Spinal cord (tissue), 10 donors: Measurements from ENCODE around the gene RGS19. TPM values are rescaled to one million over a fixed set of nuclear protein-coding genes. Genes with fewer than 3 reads are reported as not detected.
A peak's percentile ranks its signal among the peaks of the same experiment; 100 is the strongest.

Experiments
- DNase-seq, 6 donors: peaks; one replicate each; pipeline versions ENCODE4 v3.0.0 to v3.0.0-alpha.2; 2013 to 2015; ENCODE audit warnings: low spot score in 6 of 6, low read depth in 4 of 6
- H3K27ac ChIP-seq: one replicate; pipeline ENCODE4 v1.5.1; 2013; ENCODE audit warnings: low read depth, low read length, control low read depth
- H3K27me3 ChIP-seq: one replicate; pipeline ENCODE4 v1.6.1; 2013; ENCODE audit warnings: low read length; ENCODE audit not compliant: control insufficient read depth, insufficient read depth
- H3K36me3 ChIP-seq: one replicate; pipeline ENCODE4 v1.6.1; 2013; ENCODE audit warnings: low read length; ENCODE audit not compliant: control insufficient read depth, insufficient read depth
- H3K4me1 ChIP-seq: one replicate; pipeline ENCODE4 v1.6.1; 2013; ENCODE audit warnings: low read length; ENCODE audit not compliant: control insufficient read depth, insufficient read depth
- H3K4me3 ChIP-seq: one replicate; pipeline ENCODE4 v1.5.1; 2013; ENCODE audit warnings: low read depth, low read length, control low read depth
- H3K9me3 ChIP-seq: one replicate; pipeline ENCODE4 v1.6.1; 2013; ENCODE audit warnings: low read length; ENCODE audit not compliant: control insufficient read depth, insufficient read depth
- WGBS: methylation state at CpG from one replicate; pipeline ENCODE4 v1.1.5; 2013; ENCODE audit warnings: missing lambda C conversion rate; ENCODE audit not compliant: insufficient coverage; 5-methylcytosine and 5-hydroxymethylcytosine counted together
- polyA plus RNA-seq, 2 donors: library from polyadenylated mRNA; unstranded; fragments of 120-200 nt; gene quantifications; one replicate each; pipeline ENCODE4 v1.2.1, GENCODE V29; 2013; ENCODE audit not compliant: insufficient read length in 2 of 2
- total RNA-seq, 2 donors: library from RNA; depleted of rRNA in 1 of 2; stranded (reverse); fragments of 120-200 nt in 1 of 2; fragments of >200 nt in 1 of 2; gene quantifications; one replicate each; pipeline versions ENCODE4 v1.2.3 to v1.2.4, GENCODE V29; 2013 to 2014
- donor health status: healthy.

Gene RGS19
- total and polyA plus RNA-seq, 4 donors = 10.7 to 21.5 (median 17.4) TPM

GRCh38 chr20:64056889-64057627 is 22.3 kb downstream of the RGS19 start:
- Histone ChIP-seq H3K27ac (no peak overlapping the region), H3K4me1 (peaks cover 46% of the 10 kb centered on the region), H3K9me3 (no peaks in the 10 kb centered on the region), H3K36me3 (no peaks in the 10 kb centered on the region), H3K27me3 (peaks cover 17% of the 10 kb centered on the region), H3K4me3 (no peak overlapping the region)
- no peak for DNase-seq
- WGBS = 51% methylated on average over 37 of the region's 39 CpGs

GRCh38 chr20:64056639-64056888 is 22.8 kb downstream of the RGS19 start:
- H3K4me3 ChIP-seq = no peak overlapping the region
- H3K9me3 ChIP-seq = no peaks in the 10 kb centered on the region
- peaks cover 20% of the 10 kb centered on the region for H3K27me3 ChIP-seq
- peaks cover 46% of the 10 kb centered on the region for H3K4me1 ChIP-seq
- H3K27ac ChIP-seq = no peak overlapping the region
- 51% methylated on average over 7 of the region's 7 CpGs for WGBS
- H3K36me3 ChIP-seq = no peaks in the 10 kb centered on the region
- no peak for DNase-seq

- H3K27ac ChIP-seq = peak overlapping the region; percentile 15
- H3K4me1 ChIP-seq = peaks cover 50% of the 10 kb centered on the region
- no peaks in the 10 kb centered on the region for H3K9me3 ChIP-seq
- no peak for DNase-seq
- H3K27me3 ChIP-seq = peaks cover 25% of the 10 kb centered on the region
- no peak overlapping the region for H3K4me3 ChIP-seq
- 53% methylated on average over 22 of the region's 22 CpGs for WGBS
- no peaks in the 10 kb centered on the region for H3K36me3 ChIP-seq
Measured at GRCh38 chr20:64055893-64056638, 23.3 kb downstream of the RGS19 start.

GRCh38 chr20:64055396-64055892 is 23.9 kb downstream of the RGS19 start:
- Histone ChIP-seq H3K4me3 (no peak overlapping the region), H3K4me1 (peaks cover 54% of the 10 kb centered on the region), H3K27ac (peak overlapping the region; percentile 15), H3K9me3 (no peaks in the 10 kb centered on the region), H3K36me3 (no peaks in the 10 kb centered on the region), H3K27me3 (peaks cover 31% of the 10 kb centered on the region)
- DNase-seq = no peak
- 61% methylated on average over 9 of the region's 9 CpGs for WGBS

GRCh38 chr20:64053841-64054661 is 25.3 kb downstream of the RGS19 start:
- peak in 1 of 6 donors; percentile 53 for DNase-seq
- WGBS = 34% methylated on average over 13 of the region's 17 CpGs
- Histone ChIP-seq H3K4me3 (no peak overlapping the region), H3K36me3 (no peaks in the 10 kb centered on the region), H3K27ac (peak overlapping the region; percentile 45), H3K27me3 (peaks cover 39% of the 10 kb centered on the region), H3K4me1 (peaks cover 62% of the 10 kb centered on the region), H3K9me3 (no peaks in the 10 kb centered on the region)

GRCh38 chr20:64052987-64053840 is 26.1 kb downstream of the RGS19 start:
- 75% methylated on average over 33 of the region's 33 CpGs for WGBS
- DNase-seq = no peak
- Histone ChIP-seq H3K4me3 (no peak overlapping the region), H3K4me1 (peaks cover 62% of the 10 kb centered on the region), H3K36me3 (no peaks in the 10 kb centered on the region), H3K9me3 (no peaks in the 10 kb centered on the region), H3K27me3 (peaks cover 42% of the 10 kb centered on the region), H3K27ac (no peak overlapping the region)

GRCh38 chr20:64052326-64052722 is 27.0 kb downstream of the RGS19 start:
- peaks cover 49% of the 10 kb centered on the region for H3K27me3 ChIP-seq

GRCh38 chr20:64051561-64052325 is 27.6 kb downstream of the RGS19 start:
- no peak for DNase-seq
- Histone ChIP-seq H3K4me3 (no peak overlapping the region), H3K4me1 (peaks cover 54% of the 10 kb centered on the region), H3K27me3 (peaks cover 50% of the 10 kb centered on the region), H3K27ac (peak overlapping the region; percentile 15), H3K9me3 (no peaks in the 10 kb centered on the region), H3K36me3 (no peaks in the 10 kb centered on the region)
- WGBS = 87% methylated on average over 14 of the region's 15 CpGs

More at GRCh38 chr20:64052326-64052722, 27.0 kb downstream of the RGS19 start:
- no peaks in the 10 kb centered on the region for H3K9me3 ChIP-seq
- no peaks in the 10 kb centered on the region for H3K36me3 ChIP-seq
- peaks cover 60% of the 10 kb centered on the region for H3K4me1 ChIP-seq
- WGBS = 89% methylated on average over 7 of the region's 10 CpGs
- no peak overlapping the region for H3K27ac ChIP-seq
- H3K4me3 ChIP-seq = no peak overlapping the region
- DNase-seq = no peak
